IMR-90 (cell line): ENCODE measurements around the gene TLX1.

ENCODE experiments used
- BHLHE40 ChIP-seq: fragments of 150-350 bp; IDR thresholded peaks from 2 replicates; pipeline ENCODE4 v1.6.1; 2016; ENCODE audit warnings: mild to moderate bottlenecking, low read depth, low read length
- CEBPB ChIP-seq: IDR thresholded peaks from 2 replicates; pipeline ENCODE4 v1.6.1; 2012; ENCODE audit warnings: low read depth, low read length, improper control_type of control experiment
- FOS ChIP-seq: fragments of 150-350 bp; IDR thresholded peaks from 2 replicates; pipeline ENCODE4 v1.6.1; 2016; ENCODE audit warnings: low read depth, low read length
- MAFK ChIP-seq: IDR thresholded peaks from 2 replicates; pipeline ENCODE4 v1.6.1; 2012; ENCODE audit warnings: low read depth, low read length, improper control_type of control experiment
- MXI1 ChIP-seq: IDR thresholded peaks from 2 replicates; pipeline ENCODE4 v1.6.1; 2012; ENCODE audit warnings: low read depth, mild to moderate bottlenecking, low read length, moderate library complexity, borderline replicate concordance
- POLR2A ChIP-seq: IDR thresholded peaks from 2 replicates; pipeline ENCODE4 v1.6.1; 2012; ENCODE audit warnings: mild to moderate bottlenecking, low read depth, low read length
- RAD21 ChIP-seq: IDR thresholded peaks from 2 replicates; pipeline ENCODE4 v1.6.1; 2012; ENCODE audit warnings: low read length, improper control_type of control experiment
- RCOR1 ChIP-seq: IDR thresholded peaks from 2 replicates; pipeline ENCODE4 v1.6.1; 2012; ENCODE audit warnings: mild to moderate bottlenecking, low read length, improper control_type of control experiment; ENCODE audit not compliant: insufficient replicate concordance
- RFX5 ChIP-seq: IDR thresholded peaks from 2 replicates; pipeline ENCODE4 v1.8.0; 2012; ENCODE audit warnings: low read depth, mild to moderate bottlenecking, low read length, moderate library complexity
- TF ChIP-seq, protein P1 (sequence below): conservative IDR thresholded peaks from 2 replicates; pipeline ENCODE4 v1.5.1; 2012; ENCODE audit warnings: mild to moderate bottlenecking, low read depth, low read length, improper control_type of control experiment
- TF ChIP-seq, protein P2 (sequence below): fragments of 150-350 bp; IDR thresholded peaks from 2 replicates; pipeline ENCODE4 v1.6.1; 2016; ENCODE audit warnings: low read depth, mild to moderate bottlenecking, low read length, moderate library complexity, borderline replicate concordance
- TF ChIP-seq, protein P3 (sequence below): fragments of 150-350 bp; IDR thresholded peaks from 2 replicates; pipeline ENCODE4 v1.6.1; 2017; ENCODE audit warnings: mild to moderate bottlenecking, antibody characterized with exemption, low read length, low read depth

DNA sequence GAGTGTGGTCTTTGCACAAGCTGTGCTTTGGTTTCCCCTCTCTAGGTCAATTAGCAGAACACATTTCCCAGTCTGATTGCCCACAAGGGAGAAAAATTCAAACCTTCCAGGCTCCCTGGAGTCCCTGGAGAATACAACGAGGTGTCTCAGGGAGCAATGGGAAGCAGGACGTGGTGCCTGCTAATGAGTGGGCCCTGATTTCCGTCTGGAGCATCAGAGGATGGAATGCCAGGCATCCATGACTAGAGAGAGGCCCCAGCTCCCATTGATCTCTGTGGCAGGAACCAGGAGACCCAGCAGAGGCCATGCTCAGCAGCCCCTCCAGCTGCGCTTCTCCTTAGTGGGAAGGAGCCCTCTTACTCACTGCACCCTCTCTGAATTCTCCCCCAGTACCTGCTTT lies 33.2 kb upstream of the TLX1 start:
- TF ChIP-seq, protein P1, sequence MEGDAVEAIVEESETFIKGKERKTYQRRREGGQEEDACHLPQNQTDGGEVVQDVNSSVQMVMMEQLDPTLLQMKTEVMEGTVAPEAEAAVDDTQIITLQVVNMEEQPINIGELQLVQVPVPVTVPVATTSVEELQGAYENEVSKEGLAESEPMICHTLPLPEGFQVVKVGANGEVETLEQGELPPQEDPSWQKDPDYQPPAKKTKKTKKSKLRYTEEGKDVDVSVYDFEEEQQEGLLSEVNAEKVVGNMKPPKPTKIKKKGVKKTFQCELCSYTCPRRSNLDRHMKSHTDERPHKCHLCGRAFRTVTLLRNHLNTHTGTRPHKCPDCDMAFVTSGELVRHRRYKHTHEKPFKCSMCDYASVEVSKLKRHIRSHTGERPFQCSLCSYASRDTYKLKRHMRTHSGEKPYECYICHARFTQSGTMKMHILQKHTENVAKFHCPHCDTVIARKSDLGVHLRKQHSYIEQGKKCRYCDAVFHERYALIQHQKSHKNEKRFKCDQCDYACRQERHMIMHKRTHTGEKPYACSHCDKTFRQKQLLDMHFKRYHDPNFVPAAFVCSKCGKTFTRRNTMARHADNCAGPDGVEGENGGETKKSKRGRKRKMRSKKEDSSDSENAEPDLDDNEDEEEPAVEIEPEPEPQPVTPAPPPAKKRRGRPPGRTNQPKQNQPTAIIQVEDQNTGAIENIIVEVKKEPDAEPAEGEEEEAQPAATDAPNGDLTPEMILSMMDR, result no peak
- TF ChIP-seq FOS (no peak), POLR2A (no peak), RFX5 (no peak), BHLHE40 (no peak), CEBPB (no peak), MAFK (no peak), RCOR1 (no peak), RAD21 (no peak), MXI1 (no peak)
- TF ChIP-seq, protein P2, sequence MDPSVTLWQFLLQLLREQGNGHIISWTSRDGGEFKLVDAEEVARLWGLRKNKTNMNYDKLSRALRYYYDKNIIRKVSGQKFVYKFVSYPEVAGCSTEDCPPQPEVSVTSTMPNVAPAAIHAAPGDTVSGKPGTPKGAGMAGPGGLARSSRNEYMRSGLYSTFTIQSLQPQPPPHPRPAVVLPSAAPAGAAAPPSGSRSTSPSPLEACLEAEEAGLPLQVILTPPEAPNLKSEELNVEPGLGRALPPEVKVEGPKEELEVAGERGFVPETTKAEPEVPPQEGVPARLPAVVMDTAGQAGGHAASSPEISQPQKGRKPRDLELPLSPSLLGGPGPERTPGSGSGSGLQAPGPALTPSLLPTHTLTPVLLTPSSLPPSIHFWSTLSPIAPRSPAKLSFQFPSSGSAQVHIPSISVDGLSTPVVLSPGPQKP, result no peak
- TF ChIP-seq, protein P3, sequence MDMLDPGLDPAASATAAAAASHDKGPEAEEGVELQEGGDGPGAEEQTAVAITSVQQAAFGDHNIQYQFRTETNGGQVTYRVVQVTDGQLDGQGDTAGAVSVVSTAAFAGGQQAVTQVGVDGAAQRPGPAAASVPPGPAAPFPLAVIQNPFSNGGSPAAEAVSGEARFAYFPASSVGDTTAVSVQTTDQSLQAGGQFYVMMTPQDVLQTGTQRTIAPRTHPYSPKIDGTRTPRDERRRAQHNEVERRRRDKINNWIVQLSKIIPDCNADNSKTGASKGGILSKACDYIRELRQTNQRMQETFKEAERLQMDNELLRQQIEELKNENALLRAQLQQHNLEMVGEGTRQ, result no peak
